ENCODE results near the gene PRF1.

DNA sequence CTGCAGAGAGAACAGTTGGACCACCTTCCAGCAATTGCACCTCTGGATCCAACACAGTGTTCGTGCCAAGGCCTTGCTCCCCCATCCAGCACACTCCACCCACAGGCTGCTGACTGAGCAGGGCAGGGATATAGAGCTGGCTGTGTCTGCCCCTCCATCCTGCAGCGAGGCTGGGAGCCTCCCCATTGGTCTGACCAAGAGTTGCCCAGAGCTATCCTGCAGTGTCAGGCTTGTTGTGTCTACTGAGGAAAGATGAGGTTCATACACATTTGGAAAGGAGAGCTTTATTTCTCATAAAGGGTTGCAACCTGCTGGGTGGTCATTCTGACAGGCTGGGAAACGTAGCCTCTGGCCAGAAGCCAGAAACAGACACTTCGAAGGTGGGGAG lies 27.1 kb downstream of the PRF1 start:
- TF ChIP-seq, protein P1, sequence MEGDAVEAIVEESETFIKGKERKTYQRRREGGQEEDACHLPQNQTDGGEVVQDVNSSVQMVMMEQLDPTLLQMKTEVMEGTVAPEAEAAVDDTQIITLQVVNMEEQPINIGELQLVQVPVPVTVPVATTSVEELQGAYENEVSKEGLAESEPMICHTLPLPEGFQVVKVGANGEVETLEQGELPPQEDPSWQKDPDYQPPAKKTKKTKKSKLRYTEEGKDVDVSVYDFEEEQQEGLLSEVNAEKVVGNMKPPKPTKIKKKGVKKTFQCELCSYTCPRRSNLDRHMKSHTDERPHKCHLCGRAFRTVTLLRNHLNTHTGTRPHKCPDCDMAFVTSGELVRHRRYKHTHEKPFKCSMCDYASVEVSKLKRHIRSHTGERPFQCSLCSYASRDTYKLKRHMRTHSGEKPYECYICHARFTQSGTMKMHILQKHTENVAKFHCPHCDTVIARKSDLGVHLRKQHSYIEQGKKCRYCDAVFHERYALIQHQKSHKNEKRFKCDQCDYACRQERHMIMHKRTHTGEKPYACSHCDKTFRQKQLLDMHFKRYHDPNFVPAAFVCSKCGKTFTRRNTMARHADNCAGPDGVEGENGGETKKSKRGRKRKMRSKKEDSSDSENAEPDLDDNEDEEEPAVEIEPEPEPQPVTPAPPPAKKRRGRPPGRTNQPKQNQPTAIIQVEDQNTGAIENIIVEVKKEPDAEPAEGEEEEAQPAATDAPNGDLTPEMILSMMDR (IDR thresholded peaks at IDR 0.05), result no peak
- TF ChIP-seq POLR2A (IDR thresholded peaks at IDR 0.05), result no peak
